ENCODE measurements around the gene TRRAP.

- TF ChIP-seq CTCF (IDR thresholded peaks at IDR 0.05) (no peak), POLR2A (IDR thresholded peaks at IDR 0.05) (no peak)
These were observed 127.4 kb downstream of the TRRAP start for GRCh38 chr7:99005776-99006175.

All from esophagus squamous epithelium (tissue), 4 donors.